GM23248 (cell line): ENCODE measurements around the gene SAMD14.

ENCODE experiments used
- EZH2 ChIP-seq: fragments of 200-600 bp; sonication (generic); IDR thresholded peaks from 2 replicates; pipeline ENCODE4 v1.6.1; 2018; ENCODE audit warnings: antibody characterized with exemption, mild to moderate bottlenecking; ENCODE audit not compliant: insufficient read depth, poor library complexity, severe bottlenecking
- EZH2phosphoT487 ChIP-seq: fragments of 200-600 bp; sonication (generic); IDR thresholded peaks from 2 replicates; pipeline ENCODE4 v1.6.1; 2018; ENCODE audit warnings: antibody characterized with exemption, moderate library complexity, mild to moderate bottlenecking, low read depth; ENCODE audit not compliant: insufficient read depth

DNA sequence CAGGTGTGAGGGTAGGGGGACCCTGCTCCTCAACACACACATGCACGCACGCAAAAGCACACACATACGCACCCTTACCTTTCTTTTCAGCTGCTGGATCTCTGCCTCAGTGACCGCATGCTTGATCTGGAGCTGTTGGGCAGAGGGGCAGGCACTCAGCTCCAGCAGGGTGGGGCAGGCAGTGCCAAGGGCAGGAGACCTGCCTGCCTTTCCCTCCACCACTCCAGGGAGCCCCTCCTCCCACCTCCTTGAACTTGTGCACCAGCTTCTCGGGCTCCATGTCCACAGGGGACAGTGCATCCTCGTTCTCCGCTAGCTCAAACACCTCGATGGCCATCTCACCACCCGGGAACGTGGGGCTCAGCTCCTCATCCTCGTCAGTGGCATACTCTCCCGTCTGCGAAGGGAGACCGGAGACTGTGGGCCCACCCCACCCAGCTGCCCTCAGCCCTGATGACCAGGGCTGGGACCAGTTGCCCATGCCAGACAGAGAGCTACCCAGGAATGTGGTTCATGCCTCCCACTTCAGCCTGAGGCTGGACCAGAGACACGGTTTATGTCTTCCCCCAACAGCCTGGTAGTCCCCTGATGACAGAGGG is 9.3 kb upstream of the SAMD14 start:
- TF ChIP-seq EZH2phosphoT487, result no peak
- TF ChIP-seq EZH2, result no peak
